Activated T-cell treated with anti-CD3 and anti-CD28 coated beads for 1 hour (primary cell): ENCODE results near the gene TMEM239.
"Not testable (repeated sequence)": the region's sequence is repeated elsewhere in the genome, so short reads cannot be mapped to it uniquely, and the experiment has no call there.

Source experiments
- DNase-seq: peaks from one replicate; pipeline ENCODE4 v3.0.0-alpha.2; 2020; ENCODE audit warnings: low read depth

The TMEM239 gene

GRCh38 chr20:2820896-2821869, 5.0 kb downstream of the TMEM239 start:
- no peak for DNase-seq

GRCh38 chr20:2822073-2822472, 5.9 kb downstream of the TMEM239 start:
- no peak for DNase-seq

- no peak for DNase-seq
Measured at GRCh38 chr20:2825761-2826160, 9.6 kb downstream of the TMEM239 start.

- DNase-seq = no peak
Measured at GRCh38 chr20:2826655-2827054, 10.5 kb downstream of the TMEM239 start.

GRCh38 chr20:2829376-2829775, 13.2 kb downstream of the TMEM239 start:
- DNase-seq = no peak

GRCh38 chr20:2831206-2831605, 15.0 kb downstream of the TMEM239 start:
- not testable (repeated sequence) for DNase-seq

- DNase-seq = no peak
Measured at GRCh38 chr20:2833761-2834160, 17.6 kb downstream of the TMEM239 start.

GRCh38 chr20:2834401-2835110, 18.4 kb downstream of the TMEM239 start:
- DNase-seq = no peak

- no peak for DNase-seq
Measured at GRCh38 chr20:2835331-2835796, 19.2 kb downstream of the TMEM239 start.

GRCh38 chr20:2836035-2836434, 19.9 kb downstream of the TMEM239 start:
- no peak for DNase-seq

- DNase-seq = no peak
Measured at GRCh38 chr20:2837221-2837960, 21.2 kb downstream of the TMEM239 start.

- no peak for DNase-seq
Measured at GRCh38 chr20:2838170-2838797, 22.1 kb downstream of the TMEM239 start.

- no peak for DNase-seq
Measured at GRCh38 chr20:2838847-2839671, 22.9 kb downstream of the TMEM239 start.

- DNase-seq = no peak
Measured at GRCh38 chr20:2839732-2840137, 23.6 kb downstream of the TMEM239 start.

- DNase-seq = peak; percentile 74
Measured at GRCh38 chr20:2840138-2840966, 24.2 kb downstream of the TMEM239 start, which contains the start of the genes PCED1A and VPS16. Gene PCED1A, minus strand, starts transcription at chr20:2840655. Its CDS starts 743 bp downstream, at chr20:2839912. Gene VPS16, plus strand, starts transcription at chr20:2840745. Its CDS starts 30 bp downstream, at chr20:2840775.

- DNase-seq = peak; percentile 14
Measured at GRCh38 chr20:2840967-2841531, 24.9 kb downstream of the TMEM239 start.

- DNase-seq = no peak
Measured at GRCh38 chr20:2845607-2846006, 29.4 kb downstream of the TMEM239 start.

GRCh38 chr20:2846698-2847097, 30.5 kb downstream of the TMEM239 start:
- no peak for DNase-seq

- DNase-seq = no peak
Measured at GRCh38 chr20:2847802-2848201, 31.6 kb downstream of the TMEM239 start.
